HG03064 (cell line): ENCODE data around the gene SGO2.

Experiments used
- ATAC-seq: cut with Tn5 transposase; IDR thresholded peaks from one replicate; pipeline ENCODE4 v1.9.1; 2021; ENCODE audit warnings: low read depth; ENCODE audit not compliant: unreplicated experiment

The SGO2 gene

GRCh38 chr2:200588076-200588678, 62.2 kb downstream of the SGO2 start:
- ATAC-seq = no peak

GRCh38 chr2:200590090-200590489, 64.1 kb downstream of the SGO2 start:
- ATAC-seq = no peak

GRCh38 chr2:200591308-200591707, 65.3 kb downstream of the SGO2 start:
- ATAC-seq = no peak

GRCh38 chr2:200592406-200593075, 66.5 kb downstream of the SGO2 start:
- ATAC-seq = no peak

GRCh38 chr2:200593905-200594304, 67.9 kb downstream of the SGO2 start:
- ATAC-seq = no peak

GRCh38 chr2:200595913-200596312, 69.9 kb downstream of the SGO2 start:
- no peak for ATAC-seq

- ATAC-seq = no peak
These were observed 71.0 kb downstream of the SGO2 start for GRCh38 chr2:200596774-200597570.

GRCh38 chr2:200599206-200599605, 73.2 kb downstream of the SGO2 start:
- ATAC-seq = no peak

- ATAC-seq = no peak
These were observed 74.7 kb downstream of the SGO2 start for GRCh38 chr2:200600549-200601225.

GRCh38 chr2:200602584-200602983, 76.6 kb downstream of the SGO2 start:
- ATAC-seq = no peak

GRCh38 chr2:200603972-200604371, 78.0 kb downstream of the SGO2 start:
- no peak for ATAC-seq

- ATAC-seq = no peak
These were observed 78.7 kb downstream of the SGO2 start for GRCh38 chr2:200604571-200605255.

GRCh38 chr2:200608341-200609027, 82.5 kb downstream of the SGO2 start:
- no peak for ATAC-seq

GRCh38 chr2:200609028-200609614, 83.1 kb downstream of the SGO2 start:
- ATAC-seq = no peak

- ATAC-seq = peak; percentile 56
These were observed 84.2 kb downstream of the SGO2 start for GRCh38 chr2:200610217-200610616.

- no peak for ATAC-seq
These were observed 87.7 kb downstream of the SGO2 start for GRCh38 chr2:200613692-200614091.

- no peak for ATAC-seq
These were observed 88.2 kb downstream of the SGO2 start for GRCh38 chr2:200614249-200614648.

- peak; percentile 50 for ATAC-seq
These were observed 89.2 kb downstream of the SGO2 start for GRCh38 chr2:200615247-200615646.

- ATAC-seq = peak; percentile 53
These were observed 90.2 kb downstream of the SGO2 start for GRCh38 chr2:200616193-200616592.

- no peak for ATAC-seq
These were observed 90.6 kb downstream of the SGO2 start for GRCh38 chr2:200616656-200617055.
